Esophagus squamous epithelium (tissue), 4 donors: ENCODE results near the gene ADAMTS7.
"Not testable (repeated sequence)": the region's sequence is repeated elsewhere in the genome, so short reads cannot be mapped to it uniquely, and the experiment has no call there.

ENCODE experiments used
- CTCF ChIP-seq, 6 experiments: fragments of 450-650 bp in 4 of 6; fragments of 200-600 bp in 2 of 6; sonication (generic) in 2 of 6; IDR thresholded peaks; one replicate each; pipeline ENCODE4 v1.5.1; 2016 to 2019; ENCODE audit warnings: antibody characterized with exemption in 6 of 6, mild to moderate bottlenecking in 4 of 6, moderate library complexity in 4 of 6
- POLR2A ChIP-seq, 4 donors: fragments of 450-650 bp; IDR thresholded peaks; one replicate each; pipeline ENCODE4 v1.6.1; 2017; ENCODE audit warnings: antibody characterized with exemption in 4 of 4, mild to moderate bottlenecking in 4 of 4, moderate library complexity in 3 of 4

- TF ChIP-seq CTCF, POLR2A (IDR thresholded peaks at IDR 0.05): not testable (repeated sequence)
Observed at GRCh38 chr15:78762386-78762961, 48.8 kb downstream of the ADAMTS7 start.
